HepG2 (cell line): ENCODE results near the gene FAM216A. TPM values are rescaled to one million over a fixed set of nuclear protein-coding genes. Genes with fewer than 3 reads are reported as not detected.

Experiments
- BRD4 ChIP-seq: sonication (generic); formaldehyde crosslinking; IDR thresholded peaks from 2 replicates; pipeline ENCODE4 v1.4.0; 2020; ENCODE audit warnings: missing genetic modification reagents
- CENPBD1 ChIP-seq: sonication (generic); formaldehyde crosslinking; IDR thresholded peaks from 2 replicates; pipeline ENCODE4 v1.8.0; 2022; ENCODE audit warnings: missing genetic modification reagents, low read depth, mild to moderate bottlenecking, borderline replicate concordance
- DR1 ChIP-seq: sonication (generic); formaldehyde crosslinking; IDR thresholded peaks from 2 replicates; pipeline ENCODE4 v1.8.0; 2021; ENCODE audit warnings: mild to moderate bottlenecking, missing genetic modification reagents, inconsistent platforms
- FIP1L1 ChIP-seq: fragments of 200-400 bp; formaldehyde crosslinking; IDR thresholded peaks from 2 replicates; pipeline ENCODE4 v1.6.1; 2018; ENCODE audit warnings: low read depth, mild to moderate bottlenecking, low read length, moderate library complexity, borderline replicate concordance; ENCODE audit not compliant: insufficient read depth
- HDAC1 ChIP-seq: sonication (generic); formaldehyde crosslinking; IDR thresholded peaks from 2 replicates; pipeline ENCODE4 v1.5.1; 2020; ENCODE audit warnings: mild to moderate bottlenecking, missing genetic modification reagents
- KAT2B ChIP-seq: fragments of 150-350 bp; IDR thresholded peaks from 2 replicates; pipeline ENCODE4 v1.6.1; 2014; ENCODE audit warnings: low read depth, low read length, borderline replicate concordance
- KLF12 ChIP-seq: sonication (generic); formaldehyde crosslinking; IDR thresholded peaks from 2 replicates; pipeline ENCODE4 v1.4.0; 2020; ENCODE audit warnings: missing genetic modification reagents, borderline replicate concordance
- MED1 ChIP-seq: sonication (generic); formaldehyde crosslinking; IDR thresholded peaks from 2 replicates; pipeline ENCODE4 v1.4.0; 2020; ENCODE audit warnings: missing genetic modification reagents
- MED13 ChIP-seq: sonication (generic); formaldehyde crosslinking; IDR thresholded peaks from 2 replicates; pipeline ENCODE4 v1.5.0; 2020; ENCODE audit warnings: missing genetic modification reagents
- NR2C2 ChIP-seq: sonication (generic); formaldehyde crosslinking; IDR thresholded peaks from 2 replicates; pipeline ENCODE4 v1.4.0; 2020; ENCODE audit warnings: missing genetic modification reagents, mild to moderate bottlenecking, moderate library complexity, borderline replicate concordance
- PHF20 ChIP-seq: sonication (generic); formaldehyde crosslinking; IDR thresholded peaks from 2 replicates; pipeline ENCODE4 v1.5.0; 2020; ENCODE audit warnings: mild to moderate bottlenecking, missing genetic modification reagents
- PHF8 ChIP-seq: sonication (generic); formaldehyde crosslinking; IDR thresholded peaks from 2 replicates; pipeline ENCODE4 v1.5.0; 2020; ENCODE audit warnings: missing genetic modification reagents
- PTBP1 ChIP-seq: fragments of 200-400 bp; formaldehyde crosslinking; IDR thresholded peaks from 2 replicates; pipeline ENCODE4 v1.6.1; 2018; ENCODE audit warnings: low read length, low read depth; ENCODE audit not compliant: poor library complexity, severe bottlenecking
- SCMH1 ChIP-seq: sonication (generic); formaldehyde crosslinking; IDR thresholded peaks from 2 replicates; pipeline ENCODE4 v1.9.0; 2021; ENCODE audit warnings: missing genetic modification reagents, mild to moderate bottlenecking, borderline replicate concordance
- SP1 ChIP-seq, 2 experiments: fragments of 450-650 bp in 1 of 2; sonication (generic) in 1 of 2; formaldehyde crosslinking in 1 of 2; IDR thresholded peaks; 2 replicates each; pipeline versions ENCODE4 v1.4.0 to v1.6.1; 2016 to 2020; ENCODE audit warnings: missing genetic modification reagents in 1 of 2
- SP4 ChIP-seq: sonication (generic); formaldehyde crosslinking; IDR thresholded peaks from 2 replicates; pipeline ENCODE4 v1.8.1; 2023; ENCODE audit warnings: mild to moderate bottlenecking, missing genetic modification reagents
- WIZ ChIP-seq: sonication (generic); formaldehyde crosslinking; IDR thresholded peaks from 2 replicates; pipeline ENCODE4 v1.5.1; 2020; ENCODE audit warnings: mild to moderate bottlenecking, missing genetic modification reagents
- XBP1 ChIP-seq: sonication (generic); formaldehyde crosslinking; IDR thresholded peaks from 2 replicates; pipeline ENCODE4 v1.5.0; 2020; ENCODE audit warnings: missing genetic modification reagents
- XRCC5 ChIP-seq: fragments of 200-400 bp; formaldehyde crosslinking; optimal IDR thresholded peaks from 2 replicates; pipeline ENCODE3; 2017; ENCODE audit warnings: mild to moderate bottlenecking, low read length
- ZBTB8A ChIP-seq: sonication (generic); formaldehyde crosslinking; IDR thresholded peaks from 2 replicates; pipeline ENCODE4 v1.4.0; 2020; ENCODE audit warnings: mild to moderate bottlenecking, low read depth, missing genetic modification reagents, borderline replicate concordance
- ZFP36 ChIP-seq: fragments of 150-350 bp; IDR thresholded peaks from 2 replicates; pipeline ENCODE4 v1.6.1; 2018; ENCODE audit warnings: borderline replicate concordance, low read length, low read depth; ENCODE audit not compliant: partially characterized antibody
- ZNF136 ChIP-seq: sonication (generic); formaldehyde crosslinking; IDR thresholded peaks from 2 replicates; pipeline ENCODE4 v1.8.1; 2022; ENCODE audit warnings: low read depth, mild to moderate bottlenecking, moderate library complexity, missing genetic modification reagents
- ZNF205 ChIP-seq: IDR thresholded peaks from 2 replicates; pipeline ENCODE4 v1.6.1; 2018; ENCODE audit warnings: missing biosample characterization, missing genetic modification reagents
- ZNF468 ChIP-seq: sonication (generic); formaldehyde crosslinking; IDR thresholded peaks from 2 replicates; pipeline ENCODE4 v1.8.0; 2022; ENCODE audit warnings: mild to moderate bottlenecking, moderate library complexity, missing genetic modification reagents
- ZNF710 ChIP-seq: sonication (generic); formaldehyde crosslinking; IDR thresholded peaks from 2 replicates; pipeline ENCODE4 v1.5.0; 2020; ENCODE audit warnings: mild to moderate bottlenecking, missing genetic modification reagents, borderline replicate concordance
- ZNF747 ChIP-seq: sonication (generic); formaldehyde crosslinking; IDR thresholded peaks from 2 replicates; pipeline ENCODE4 v1.8.1; 2023; ENCODE audit warnings: missing genetic modification reagents, mild to moderate bottlenecking, borderline replicate concordance
- ZNF788 ChIP-seq: sonication (generic); formaldehyde crosslinking; IDR thresholded peaks from 2 replicates; pipeline ENCODE4 v1.5.0; 2020; ENCODE audit warnings: mild to moderate bottlenecking, missing genetic modification reagents, borderline replicate concordance
- polyA plus RNA-seq, 8 experiments: library from polyadenylated mRNA; depleted of rRNA in 3 of 8; stranded (reverse) in 7 of 8; unstranded in 1 of 8; fragments of >200 nt; fragmentation: Illumina TruSeq in 4 of 8; extraction: Trizol in 4 of 8; gene quantifications; 2 replicates each; pipeline versions ENCODE4 v1.2.1 to v1.2.3, GENCODE V29; 2011 to 2016; ENCODE audit warnings: low read depth in 4 of 8, missing spikeins in 1 of 8, mixed read lengths in 1 of 8; ENCODE audit not compliant: insufficient read depth in 1 of 8
- total RNA-seq, 5 experiments: library from RNA; depleted of rRNA; stranded (reverse); fragments of >200 nt; fragmentation: Illumina TruSeq; extraction: Trizol; gene quantifications; 2 replicates each; pipeline ENCODE4 v1.2.3, GENCODE V29; 2016; ENCODE audit warnings: low read depth in 1 of 5

The FAM216A gene
- total and polyA plus RNA-seq, 2 of the 13 experiments (the other 11 are each of a cell fraction or from before 2014, with no cell fraction given) = 20.3 to 31.2 TPM

- TF ChIP-seq SP1 (IDR thresholded peaks at IDR 0.05) = no peak
- TF ChIP-seq SP1 (CRISPR knock-in tag; IDR thresholded peaks at IDR 0.05) = peak; percentile 77
- TF ChIP-seq WIZ (CRISPR knock-in tag) = peak; percentile 94
- TF ChIP-seq PHF20 = peak; percentile 84
- peak; percentile 61; the same call in 1 of the 2 replicates for TF ChIP-seq ZNF468 (CRISPR knock-in tag)
- peak; percentile 95 for TF ChIP-seq DR1 (CRISPR knock-in tag)
- TF ChIP-seq ZNF205 (CRISPR knock-in tag) = peak; percentile 69; the same call in 1 of the 2 replicates
- no peak for TF ChIP-seq SCMH1 (CRISPR knock-in tag)
- TF ChIP-seq KAT2B = no peak
- no peak for TF ChIP-seq CENPBD1 (CRISPR knock-in tag)
- no peak for TF ChIP-seq XBP1 (CRISPR knock-in tag)
- peak; percentile 87 for TF ChIP-seq KLF12
- no peak for TF ChIP-seq FIP1L1
- peak; percentile 69 for TF ChIP-seq NR2C2 (CRISPR knock-in tag)
- peak; percentile 73 for TF ChIP-seq XRCC5
- peak; percentile 96 for TF ChIP-seq PHF8 (CRISPR knock-in tag)
- TF ChIP-seq ZNF136 (CRISPR knock-in tag) = peak; percentile 92
- TF ChIP-seq SP4 = peak; percentile 90
- TF ChIP-seq PTBP1 = no peak
- peak; percentile 92 for TF ChIP-seq ZNF747 (CRISPR knock-in tag)
- TF ChIP-seq HDAC1 (CRISPR knock-in tag) = peak; percentile 62
- TF ChIP-seq BRD4 (CRISPR knock-in tag) = peak; percentile 86
- peak; percentile 89; the same call in 1 of the 2 replicates for TF ChIP-seq ZBTB8A
- peak; percentile 87; the same call in 1 of the 2 replicates for TF ChIP-seq ZNF788 (CRISPR knock-in tag)
- no peak for TF ChIP-seq ZFP36
- peak; percentile 82 for TF ChIP-seq MED13 (CRISPR knock-in tag)
- peak; percentile 83 for TF ChIP-seq ZNF710 (CRISPR knock-in tag)
- TF ChIP-seq MED1 (CRISPR knock-in tag) = no peak; the same call in none of the 2 replicates
These were observed 33.4 kb downstream of the FAM216A start, which contains the start of the genes RAD9B and VPS29 (continued) for GRCh38 chr12:110501752-110502738.
